ENCODE results near the gene GPATCH8.

- TF ChIP-seq POLR2AphosphoS5 (IDR thresholded peaks at IDR 0.05; ENCODE audit: low read length), result no peak
- TF ChIP-seq ZNF274 (IDR thresholded peaks at IDR 0.05; ENCODE audit: insufficient read depth, insufficient read length), result no peak
- TF ChIP-seq CHD1 (IDR thresholded peaks at IDR 0.05; ENCODE audit: low read depth, low read length), result no peak
- TF ChIP-seq MXI1 (IDR thresholded peaks at IDR 0.05; ENCODE audit: low read depth, low read length), result no peak
Measured at GRCh38 chr17:44546671-44547606, 43.7 kb upstream of the GPATCH8 start.

Measured in GM12878 (cell line).